ENCODE data around the gene HCFC1.

Gene HCFC1

DNA sequence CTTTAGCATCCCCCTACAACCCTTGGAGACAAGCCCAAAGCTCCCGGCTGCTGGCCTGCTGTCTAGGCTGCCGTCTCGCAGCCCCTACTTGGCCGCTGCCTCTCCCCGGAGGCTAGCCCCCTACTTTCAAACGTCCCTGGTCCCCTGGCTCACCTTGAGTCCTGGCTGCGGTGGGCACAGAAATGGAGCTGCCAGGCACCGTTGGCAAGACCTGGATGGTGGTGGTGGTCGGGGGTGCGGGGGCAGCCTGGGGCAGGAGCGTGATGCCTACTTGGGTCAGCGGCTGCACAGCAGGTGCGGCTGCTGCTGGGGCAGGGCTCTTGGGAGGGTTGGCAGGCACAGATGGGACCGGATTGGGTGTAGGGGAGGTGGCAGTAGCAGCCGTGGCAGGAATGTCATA lies 12.0 kb downstream of the HCFC1 start:
- Histone ChIP-seq H3K27ac (ENCODE audit: low read depth, low read length) (no peak overlapping the region), H2BK5ac (ENCODE audit: low read length) (no peak overlapping the region), H2BK120ac (ENCODE audit: low read depth, low read length) (no peak overlapping the region), H3K4me1 (ENCODE audit: control insufficient read depth, low read depth, low read length) (no peaks in the 10 kb centered on the region), H2BK15ac (replicated peaks; ENCODE audit: low read depth) (no peak overlapping the region), H3K9ac (ENCODE audit: low read length) (no peak overlapping the region), H3K4me2 (ENCODE audit: low read length) (no peak overlapping the region), H3K23ac (ENCODE audit: low read length) (no peak overlapping the region), H3K79me1 (ENCODE audit: low read length) (no peaks in the 10 kb centered on the region), H3K4ac (ENCODE audit: low read depth, low read length) (no peak overlapping the region), H3K79me2 (ENCODE audit: control insufficient read depth, insufficient read depth, low read length) (peaks cover 15% of the 10 kb centered on the region), H4K8ac (ENCODE audit: low read depth, low read length) (no peak overlapping the region), H3K56ac (ENCODE audit: low read length) (no peak overlapping the region), H3K27me3 (ENCODE audit: insufficient read depth, low read length, poor library complexity) (no peaks in the 10 kb centered on the region), H3K18ac (ENCODE audit: low read length) (no peak overlapping the region), H3K4me3 (ENCODE audit: low read length) (no peak overlapping the region), H4K5ac (ENCODE audit: low read length) (no peak overlapping the region), H3K36me3 (ENCODE audit: control insufficient read depth, insufficient read depth, low read length) (peaks cover 8% of the 10 kb centered on the region), H2AK5ac (ENCODE audit: low read length) (no peak overlapping the region)
- WGBS (ENCODE audit: extremely low coverage, insufficient coverage, low lambda C conversion rate), result no CpG with 5 or more reads among the region's 15 CpGs
- DNase-seq, result no peak

DNA sequence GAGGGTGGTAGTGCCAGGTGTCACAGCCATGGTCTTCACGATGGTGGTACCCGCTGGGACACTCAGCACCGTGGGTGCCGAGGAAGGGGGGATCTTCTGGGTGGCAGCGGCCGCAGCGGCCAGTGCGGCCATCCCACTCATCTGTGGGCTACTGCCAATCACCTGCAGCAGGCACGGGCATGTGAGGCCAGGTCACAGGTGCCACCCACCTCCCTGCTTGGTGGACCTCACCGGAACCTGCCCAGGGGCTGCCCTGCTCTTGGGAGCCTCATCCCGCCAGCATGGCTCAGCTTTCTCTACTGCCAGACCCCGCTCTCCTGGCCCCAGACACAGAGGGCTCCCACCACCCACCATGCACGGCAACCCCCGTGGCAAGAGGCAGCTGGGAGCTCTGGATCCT lies 13.0 kb downstream of the HCFC1 start:
- no peak overlapping the region for H2BK120ac ChIP-seq (ENCODE audit: low read depth, low read length)
- H3K79me1 ChIP-seq (ENCODE audit: low read length), result no peaks in the 10 kb centered on the region
- H3K4me2 ChIP-seq (ENCODE audit: low read length), result no peak overlapping the region
- no peak overlapping the region for H4K8ac ChIP-seq (ENCODE audit: low read depth, low read length)
- H2AK5ac ChIP-seq (ENCODE audit: low read length), result no peak overlapping the region
- DNase-seq, result no peak
- H2BK5ac ChIP-seq (ENCODE audit: low read length), result no peak overlapping the region
- H3K23ac ChIP-seq (ENCODE audit: low read length), result no peak overlapping the region
- H4K5ac ChIP-seq (ENCODE audit: low read length), result no peak overlapping the region
- H3K56ac ChIP-seq (ENCODE audit: low read length), result no peak overlapping the region
- H3K79me2 ChIP-seq (ENCODE audit: control insufficient read depth, insufficient read depth, low read length), result peaks cover 7% of the 10 kb centered on the region
- H3K18ac ChIP-seq (ENCODE audit: low read length), result no peak overlapping the region
- no peak overlapping the region for H3K4me3 ChIP-seq (ENCODE audit: low read length)
- H3K36me3 ChIP-seq (ENCODE audit: control insufficient read depth, insufficient read depth, low read length), result peaks cover 10% of the 10 kb centered on the region
- H3K27ac ChIP-seq (ENCODE audit: low read depth, low read length), result no peak overlapping the region
- no peaks in the 10 kb centered on the region for H3K27me3 ChIP-seq (ENCODE audit: insufficient read depth, low read length, poor library complexity)
- H3K4me1 ChIP-seq (ENCODE audit: control insufficient read depth, low read depth, low read length), result no peaks in the 10 kb centered on the region
- H2BK15ac ChIP-seq (replicated peaks; ENCODE audit: low read depth), result no peak overlapping the region
- H3K4ac ChIP-seq (ENCODE audit: low read depth, low read length), result no peak overlapping the region
- no peak overlapping the region for H3K9ac ChIP-seq (ENCODE audit: low read length)
- WGBS (ENCODE audit: extremely low coverage, insufficient coverage, low lambda C conversion rate), result no CpG with 5 or more reads among the region's 14 CpGs

DNA sequence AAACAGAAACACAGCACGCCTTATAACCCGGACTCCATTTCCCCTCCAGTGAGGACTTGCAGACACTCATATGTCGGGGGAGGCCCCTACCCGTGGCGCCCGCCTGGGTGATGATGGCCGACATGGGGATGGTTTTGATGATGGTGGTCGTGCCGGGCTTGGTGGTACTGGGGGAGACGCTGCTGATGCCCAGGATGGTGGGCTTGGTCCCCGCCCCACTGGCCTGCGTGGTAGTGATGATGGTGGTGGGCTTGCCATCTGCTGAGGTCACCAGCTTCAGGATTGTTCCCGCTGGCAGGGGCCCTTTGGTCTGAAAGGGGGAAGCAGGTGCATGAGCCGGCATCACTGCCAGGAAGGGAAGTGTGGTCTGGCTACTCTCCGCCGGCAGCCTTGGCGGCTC lies 14.4 kb downstream of the HCFC1 start:
- H3K27ac ChIP-seq (ENCODE audit: low read depth, low read length), result no peak overlapping the region
- no peaks in the 10 kb centered on the region for H3K4me1 ChIP-seq (ENCODE audit: control insufficient read depth, low read depth, low read length)
- DNase-seq, result no peak
- no peak overlapping the region for H3K23ac ChIP-seq (ENCODE audit: low read length)
- no peak overlapping the region for H2BK15ac ChIP-seq (replicated peaks; ENCODE audit: low read depth)
- no CpG with 5 or more reads among the region's 17 CpGs for WGBS (ENCODE audit: extremely low coverage, insufficient coverage, low lambda C conversion rate)
- no peak overlapping the region for H2AK5ac ChIP-seq (ENCODE audit: low read length)
- no peak overlapping the region for H4K5ac ChIP-seq (ENCODE audit: low read length)
- H3K4me3 ChIP-seq (ENCODE audit: low read length), result no peak overlapping the region
- no peaks in the 10 kb centered on the region for H3K79me1 ChIP-seq (ENCODE audit: low read length)
- no peak overlapping the region for H2BK120ac ChIP-seq (ENCODE audit: low read depth, low read length)
- no peaks in the 10 kb centered on the region for H3K79me2 ChIP-seq (ENCODE audit: control insufficient read depth, insufficient read depth, low read length)
- no peak overlapping the region for H3K4me2 ChIP-seq (ENCODE audit: low read length)
- peaks cover 13% of the 10 kb centered on the region for H3K36me3 ChIP-seq (ENCODE audit: control insufficient read depth, insufficient read depth, low read length)
- no peak overlapping the region for H2BK5ac ChIP-seq (ENCODE audit: low read length)
- H3K56ac ChIP-seq (ENCODE audit: low read length), result no peak overlapping the region
- no peaks in the 10 kb centered on the region for H3K27me3 ChIP-seq (ENCODE audit: insufficient read depth, low read length, poor library complexity)
- H3K18ac ChIP-seq (ENCODE audit: low read length), result no peak overlapping the region
- H3K4ac ChIP-seq (ENCODE audit: low read depth, low read length), result no peak overlapping the region
- H3K9ac ChIP-seq (ENCODE audit: low read length), result no peak overlapping the region
- no peak overlapping the region for H4K8ac ChIP-seq (ENCODE audit: low read depth, low read length)

DNA sequence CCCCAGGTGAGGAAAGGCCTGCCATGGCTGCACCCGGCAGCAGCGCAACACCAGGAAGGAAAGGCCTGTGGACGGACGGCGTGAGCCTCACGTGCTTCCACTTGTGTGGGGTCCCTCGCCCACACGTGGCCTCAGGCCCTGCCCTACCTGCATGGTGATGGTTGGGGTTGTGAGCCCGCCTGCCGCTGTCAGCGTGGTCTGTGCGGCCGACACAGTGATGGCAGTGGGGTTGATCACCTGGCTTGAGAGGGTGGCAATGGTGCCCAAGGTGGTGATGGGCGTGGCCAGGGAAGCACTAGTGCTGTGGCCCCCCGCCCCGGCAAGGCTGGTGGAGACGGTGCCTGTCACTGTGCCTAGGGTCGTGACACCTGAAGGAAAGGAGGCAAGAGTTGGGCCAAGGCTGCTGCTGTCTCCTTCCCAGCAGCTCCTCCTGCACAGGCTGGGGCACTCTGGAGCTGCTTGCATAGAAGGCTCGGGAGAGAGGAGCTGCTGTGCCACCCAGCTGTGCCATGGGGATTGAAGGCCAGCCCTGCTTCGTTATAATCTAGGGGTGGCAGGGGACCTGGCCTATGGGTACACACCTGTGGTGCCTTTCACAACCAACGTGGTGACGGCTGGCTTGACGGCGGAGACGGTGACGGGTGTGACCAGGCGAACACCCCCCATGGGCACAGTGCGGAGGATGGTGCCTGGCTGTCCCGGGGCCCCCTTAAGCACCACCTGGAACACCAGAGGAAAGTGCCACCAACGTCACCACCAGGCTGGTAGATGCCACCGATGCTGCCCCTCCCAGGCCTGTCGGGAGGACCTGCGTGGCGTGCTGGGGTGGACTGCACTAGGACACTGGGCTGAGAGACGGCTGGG lies 15.3 kb downstream of the HCFC1 start:
- Histone ChIP-seq H3K4me2 (ENCODE audit: low read length) (no peak overlapping the region), H3K56ac (ENCODE audit: low read length) (no peak overlapping the region), H3K36me3 (ENCODE audit: control insufficient read depth, insufficient read depth, low read length) (peaks cover 15% of the 10 kb centered on the region), H4K5ac (ENCODE audit: low read length) (no peak overlapping the region), H3K79me1 (ENCODE audit: low read length) (no peaks in the 10 kb centered on the region), H2BK120ac (ENCODE audit: low read depth, low read length) (no peak overlapping the region), H3K79me2 (ENCODE audit: control insufficient read depth, insufficient read depth, low read length) (no peaks in the 10 kb centered on the region), H3K4ac (ENCODE audit: low read depth, low read length) (no peak overlapping the region), H2BK15ac (replicated peaks; ENCODE audit: low read depth) (no peak overlapping the region), H3K9ac (ENCODE audit: low read length) (no peak overlapping the region), H3K27me3 (ENCODE audit: insufficient read depth, low read length, poor library complexity) (no peaks in the 10 kb centered on the region), H3K4me1 (ENCODE audit: control insufficient read depth, low read depth, low read length) (no peaks in the 10 kb centered on the region), H2BK5ac (ENCODE audit: low read length) (no peak overlapping the region), H3K27ac (ENCODE audit: low read depth, low read length) (no peak overlapping the region), H2AK5ac (ENCODE audit: low read length) (no peak overlapping the region), H3K4me3 (ENCODE audit: low read length) (no peak overlapping the region), H4K8ac (ENCODE audit: low read depth, low read length) (no peak overlapping the region), H3K23ac (ENCODE audit: low read length) (no peak overlapping the region), H3K18ac (ENCODE audit: low read length) (no peak overlapping the region)
- WGBS (ENCODE audit: extremely low coverage, insufficient coverage, low lambda C conversion rate), result no CpG with 5 or more reads among the region's 35 CpGs
- DNase-seq, result no peak

DNA sequence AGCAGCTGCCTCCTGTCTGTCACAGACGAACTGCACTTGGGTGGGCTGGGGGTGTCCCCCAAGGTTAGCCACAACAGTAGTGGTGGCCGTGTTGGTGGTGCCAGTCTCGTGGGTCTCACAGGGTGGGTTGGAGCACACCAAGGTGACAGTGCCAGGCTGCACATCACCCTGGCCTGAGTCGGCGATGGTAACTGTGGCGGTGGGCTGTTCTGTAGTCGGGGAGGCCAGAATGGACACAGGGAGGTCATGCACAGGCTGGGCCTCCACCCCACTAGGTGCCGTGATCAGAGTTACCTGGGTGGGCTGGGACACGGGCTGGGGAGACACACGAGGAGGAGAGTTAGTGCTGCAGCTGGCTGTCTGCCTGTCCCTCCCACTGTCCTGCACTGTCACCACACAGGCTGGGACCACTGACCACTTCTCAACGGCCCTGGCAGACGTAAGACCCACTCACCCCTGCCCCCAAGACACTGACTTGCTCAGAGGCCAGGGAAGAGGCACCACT lies 16.3 kb downstream of the HCFC1 start:
- H2BK120ac ChIP-seq (ENCODE audit: low read depth, low read length), result no peak overlapping the region
- no peaks in the 10 kb centered on the region for H3K27me3 ChIP-seq (ENCODE audit: insufficient read depth, low read length, poor library complexity)
- peaks cover 15% of the 10 kb centered on the region for H3K36me3 ChIP-seq (ENCODE audit: control insufficient read depth, insufficient read depth, low read length)
- H3K56ac ChIP-seq (ENCODE audit: low read length), result no peak overlapping the region
- no peak overlapping the region for H2BK5ac ChIP-seq (ENCODE audit: low read length)
- H3K18ac ChIP-seq (ENCODE audit: low read length), result no peak overlapping the region
- no peak overlapping the region for H3K23ac ChIP-seq (ENCODE audit: low read length)
- no peak overlapping the region for H3K9ac ChIP-seq (ENCODE audit: low read length)
- no peak overlapping the region for H3K4me2 ChIP-seq (ENCODE audit: low read length)
- no peak overlapping the region for H3K4ac ChIP-seq (ENCODE audit: low read depth, low read length)
- no peak overlapping the region for H4K8ac ChIP-seq (ENCODE audit: low read depth, low read length)
- DNase-seq, result no peak
- no peak overlapping the region for H2AK5ac ChIP-seq (ENCODE audit: low read length)
- no peaks in the 10 kb centered on the region for H3K4me1 ChIP-seq (ENCODE audit: control insufficient read depth, low read depth, low read length)
- H3K27ac ChIP-seq (ENCODE audit: low read depth, low read length), result no peak overlapping the region
- no CpG with 5 or more reads among the region's 12 CpGs for WGBS (ENCODE audit: extremely low coverage, insufficient coverage, low lambda C conversion rate)
- no peak overlapping the region for H2BK15ac ChIP-seq (replicated peaks; ENCODE audit: low read depth)
- no peak overlapping the region for H4K5ac ChIP-seq (ENCODE audit: low read length)
- H3K79me1 ChIP-seq (ENCODE audit: low read length), result no peaks in the 10 kb centered on the region
- no peaks in the 10 kb centered on the region for H3K79me2 ChIP-seq (ENCODE audit: control insufficient read depth, insufficient read depth, low read length)
- no peak overlapping the region for H3K4me3 ChIP-seq (ENCODE audit: low read length)
